NOMO-1 treated with DMSO at 0.1 percent for 48 hours (cell line): Measurements from ENCODE around the gene TMPRSS4.
A peak's percentile ranks its signal among the peaks of the same experiment; 100 is the strongest.

Experiments
- DNase-seq: peaks from one replicate; lab custom pipeline; 2025; ENCODE audit not compliant: unreplicated experiment; lab: John Stamatoyannopoulos, UW

Gene TMPRSS4

GRCh38 chr11:118102721-118103261 is 25.9 kb downstream of the TMPRSS4 start:
- no peak for DNase-seq

DNA sequence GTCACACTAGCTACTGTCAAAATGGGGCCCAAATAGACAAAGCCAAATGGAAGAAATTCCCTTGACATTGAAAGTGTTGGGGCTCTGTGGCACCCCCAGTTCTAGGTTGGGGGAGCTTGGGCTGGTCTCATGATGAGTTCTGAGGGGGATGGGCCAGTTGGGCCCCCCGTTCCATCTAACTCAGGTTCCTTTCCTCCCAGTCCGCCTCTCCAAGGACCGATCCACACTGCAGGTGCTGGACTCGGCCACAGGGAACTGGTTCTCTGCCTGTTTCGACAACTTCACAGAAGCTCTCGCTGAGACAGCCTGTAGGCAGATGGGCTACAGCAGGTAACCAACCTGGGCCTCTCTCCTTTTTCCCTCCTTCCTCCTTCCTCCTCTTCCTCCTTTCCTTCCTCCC is 27.6 kb downstream of the TMPRSS4 start:
- no peak for DNase-seq

- no peak for DNase-seq
These were observed 28.9 kb downstream of the TMPRSS4 start for GRCh38 chr11:118105657-118106305.

- DNase-seq, result no peak
These were observed 30.0 kb downstream of the TMPRSS4 start for GRCh38 chr11:118106789-118107335.

- DNase-seq, result no peak
These were observed 31.6 kb downstream of the TMPRSS4 start for GRCh38 chr11:118108513-118108912.

GRCh38 chr11:118109231-118109630 is 32.4 kb downstream of the TMPRSS4 start:
- DNase-seq, result no peak

GRCh38 chr11:118111019-118111743 is 34.3 kb downstream of the TMPRSS4 start:
- DNase-seq, result no peak

- DNase-seq, result no peak
These were observed 34.8 kb downstream of the TMPRSS4 start for GRCh38 chr11:118111744-118112035.

- no peak for DNase-seq
These were observed 36.0 kb downstream of the TMPRSS4 start for GRCh38 chr11:118112711-118113430.

- DNase-seq, result no peak
These were observed 37.4 kb downstream of the TMPRSS4 start for GRCh38 chr11:118114266-118114665.

DNA sequence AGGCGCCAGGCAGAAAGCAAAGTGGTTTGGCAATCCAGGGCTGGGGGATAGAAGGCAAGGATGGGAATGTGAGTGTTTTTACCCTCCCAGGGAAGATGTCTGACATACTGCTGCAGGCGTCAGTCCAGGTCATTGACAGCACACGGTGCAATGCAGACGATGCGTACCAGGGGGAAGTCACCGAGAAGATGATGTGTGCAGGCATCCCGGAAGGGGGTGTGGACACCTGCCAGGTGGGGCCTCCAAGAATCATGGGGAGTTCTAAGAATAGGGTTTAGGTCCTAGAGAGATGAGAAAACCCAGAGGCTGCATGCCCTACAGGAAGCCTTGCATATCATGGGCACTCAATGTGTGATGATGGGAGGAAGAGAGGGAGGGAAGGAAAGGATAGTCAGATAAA is 38.2 kb downstream of the TMPRSS4 start:
- DNase-seq, result no peak

- DNase-seq, result no peak
These were observed 41.1 kb downstream of the TMPRSS4 start for GRCh38 chr11:118117790-118118601.

DNA sequence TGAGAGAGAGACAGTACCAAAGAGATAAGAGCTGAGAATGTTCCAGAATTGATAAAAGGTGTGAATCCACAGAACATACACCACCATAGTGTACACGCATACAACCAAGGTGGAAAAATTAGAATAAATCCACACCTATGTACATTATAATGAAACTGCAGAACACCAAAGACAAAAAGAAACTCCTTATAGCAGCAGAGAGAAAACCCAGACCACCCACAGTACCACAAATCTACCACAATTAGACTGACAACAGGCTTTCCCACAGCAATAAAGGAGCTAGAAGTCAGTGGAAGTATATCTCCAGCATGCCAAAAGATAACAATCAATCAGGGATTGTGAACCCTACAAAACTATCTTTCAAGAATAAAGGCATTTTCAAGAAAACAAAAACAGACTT is 43.9 kb downstream of the TMPRSS4 start:
- no peak for DNase-seq

- DNase-seq, result no peak
These were observed 48.2 kb downstream of the TMPRSS4 start for GRCh38 chr11:118124929-118125535.

GRCh38 chr11:118126082-118126838 is 49.4 kb downstream of the TMPRSS4 start:
- no peak for DNase-seq

- no peak for DNase-seq
These were observed 51.4 kb downstream of the TMPRSS4 start for GRCh38 chr11:118128310-118128709.

DNA sequence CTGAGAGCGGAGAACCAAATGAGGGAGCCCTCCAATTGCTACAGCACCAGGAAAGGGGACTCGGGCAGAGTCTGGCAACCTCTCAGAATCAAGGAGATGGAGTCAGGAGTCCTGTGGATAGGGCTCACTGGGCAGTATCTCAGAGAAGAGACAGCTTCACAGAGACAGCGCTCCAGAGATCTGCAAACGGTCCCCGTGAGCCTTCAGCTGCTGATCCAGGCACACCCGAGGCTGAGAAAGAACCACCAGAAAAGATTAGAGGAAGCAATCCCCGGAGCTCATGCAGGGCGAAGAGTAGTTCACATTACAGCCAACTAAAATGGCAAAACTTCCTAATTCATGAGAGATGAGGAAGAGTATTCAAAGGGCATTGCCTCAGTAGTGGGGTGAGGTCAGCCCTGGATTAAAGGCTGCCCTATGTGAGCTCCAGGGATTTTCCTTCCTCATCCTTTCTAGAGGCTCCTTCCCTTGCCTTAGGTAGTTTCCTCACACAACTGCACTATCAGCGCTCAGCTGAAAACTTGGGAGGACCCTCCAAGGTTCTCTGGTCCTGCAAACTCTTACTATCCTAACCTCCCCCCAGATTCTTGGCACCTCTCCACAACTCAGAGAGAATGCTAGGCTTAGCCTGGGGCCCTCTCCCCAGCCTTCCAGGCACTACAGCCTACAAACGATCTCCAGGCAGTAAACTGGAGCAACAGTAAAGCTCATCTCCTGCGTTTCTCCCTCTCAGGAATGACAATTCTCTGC is 52.0 kb downstream of the TMPRSS4 start:
- peak; percentile 54 for DNase-seq

DNA sequence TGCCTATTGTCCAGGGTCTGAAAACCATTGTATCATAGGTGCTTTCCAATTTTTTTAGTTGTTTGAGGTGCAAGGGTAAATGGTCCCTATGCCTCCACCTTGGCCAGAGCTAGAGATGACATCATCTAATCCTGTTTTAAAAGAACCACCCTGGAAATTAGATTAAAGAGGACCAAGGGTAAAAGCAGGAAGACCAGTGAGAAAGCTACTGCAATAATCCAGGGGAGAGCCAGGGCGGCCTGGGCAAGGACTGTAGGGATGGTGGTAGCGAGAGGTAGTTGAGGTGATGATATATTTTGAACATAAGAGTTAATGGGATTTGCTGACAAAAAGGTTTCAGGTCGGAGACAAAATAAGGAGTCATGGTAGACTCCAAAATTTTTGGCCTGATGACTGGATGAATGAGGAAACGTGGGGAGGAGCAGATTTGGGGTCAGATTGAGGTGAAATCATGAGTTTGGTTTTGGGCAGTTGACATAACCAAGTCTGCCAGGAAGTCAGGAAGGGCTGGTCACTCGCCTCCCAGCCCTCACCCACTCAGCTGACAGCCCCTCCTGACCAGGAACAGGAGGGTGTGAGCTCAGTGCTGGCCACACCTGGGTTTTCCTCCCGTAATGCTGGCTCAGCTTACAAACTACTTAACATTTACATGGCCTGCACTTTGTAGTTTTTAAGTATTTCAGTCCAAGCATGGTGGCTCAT is 52.7 kb downstream of the TMPRSS4 start:
- no peak for DNase-seq
